H1 (cell line): ENCODE results near the gene MYO3A. TPM values are rescaled to one million over a fixed set of nuclear protein-coding genes. Genes with fewer than 3 reads are reported as not detected.

ENCODE experiments used
- CTCF ChIA-PET: fragments of 300-600 bp; sonication (Branson Sonifier 250); formaldehyde crosslinking; loops from one replicate; lab custom pipeline; 2021; ENCODE audit not compliant: partially characterized antibody; lab: Charles Lee
- POLR2A ChIA-PET: fragments of 300-600 bp; sonication (Branson Sonifier 250); formaldehyde crosslinking; loops from one replicate; lab custom pipeline; 2021; ENCODE audit warnings: inconsistent platforms; ENCODE audit not compliant: partially characterized antibody; lab: Charles Lee
- DNase-seq, 2 experiments: peaks; one replicate each; pipeline versions ENCODE4 v3.0.0 to v3.0.0-alpha.2; 2010 to 2022; ENCODE audit warnings: low spot score in 2 of 2, low read depth in 1 of 2, mixed read lengths in 1 of 2
- FAIRE-seq: peaks from 2 replicates; lab custom pipeline; 2011; peaks lifted over from hg19 to GRCh38; lab: Jason Lieb, UNC
- H2AFZ ChIP-seq: 2 replicates; pipeline ENCODE4 v1.8.1; 2012; ENCODE audit warnings: low read length, inconsistent platforms
- H2AK5ac ChIP-seq: 2 replicates; pipeline ENCODE4 v1.6.1; 2013; ENCODE audit warnings: low read depth, low read length
- H2BK120ac ChIP-seq: replicated peaks from 2 replicates; pipeline ENCODE3; 2013; ENCODE audit warnings: low read depth, low read length, inconsistent platforms
- H2BK12ac ChIP-seq: 2 replicates; pipeline ENCODE4 v1.6.1; 2013; ENCODE audit warnings: low read depth, low read length
- H2BK15ac ChIP-seq: 2 replicates; pipeline ENCODE4 v1.6.1; 2013; ENCODE audit warnings: low read length
- H2BK20ac ChIP-seq: 2 replicates; pipeline ENCODE4 v1.6.1; 2013; ENCODE audit warnings: low read length
- H2BK5ac ChIP-seq: 2 replicates; pipeline ENCODE4 v1.6.1; 2013; ENCODE audit warnings: low read depth, low read length
- H3K14ac ChIP-seq: 2 replicates; pipeline ENCODE4 v1.6.1; 2013; ENCODE audit warnings: inconsistent platforms; ENCODE audit not compliant: insufficient read length
- H3K18ac ChIP-seq: 2 replicates; pipeline ENCODE4 v1.6.1; 2013; ENCODE audit warnings: low read length; ENCODE audit errors: extremely low read depth
- H3K23ac ChIP-seq: 2 replicates; pipeline ENCODE4 v1.6.1; 2013; ENCODE audit warnings: inconsistent platforms; ENCODE audit not compliant: insufficient read length
- H3K23me2 ChIP-seq: 2 replicates; pipeline ENCODE4 v1.6.1; 2013; ENCODE audit warnings: low read depth, low read length
- H3K27ac ChIP-seq: 2 replicates; pipeline ENCODE4 v1.6.1; 2011; ENCODE audit warnings: low read depth, low read length, inconsistent platforms
- H3K27me3 ChIP-seq, 4 experiments: replicated peaks in 1 of 4; 1 replicate in 1 of 4; 2 replicates in 3 of 4; pipeline versions ENCODE4 v1.6.1 to v1.8.1; 2011 to 2013; ENCODE audit warnings: low read length in 3 of 4, mild to moderate bottlenecking in 3 of 4, inconsistent platforms in 2 of 4, mixed read lengths in 2 of 4, moderate library complexity in 1 of 4; ENCODE audit not compliant: control insufficient read depth in 3 of 4, insufficient read depth in 3 of 4; ENCODE audit errors: extremely low read depth in 1 of 4
- H3K36me3 ChIP-seq, 4 experiments: 2 replicates each; pipeline versions ENCODE4 v1.6.1 to v1.8.1; 2011 to 2013; ENCODE audit warnings: mild to moderate bottlenecking in 4 of 4, low read length in 3 of 4, moderate library complexity in 2 of 4, control low read depth in 1 of 4, inconsistent platforms in 1 of 4; ENCODE audit not compliant: insufficient read depth in 4 of 4, control insufficient read depth in 2 of 4
- H3K4ac ChIP-seq: replicated peaks from 2 replicates; pipeline ENCODE3; 2013; ENCODE audit warnings: low read length, low read depth, mixed read lengths, inconsistent platforms; ENCODE audit not compliant: insufficient read length
- H3K4me1 ChIP-seq, 4 experiments: replicated peaks in 1 of 4; 1 replicate in 1 of 4; 2 replicates in 3 of 4; pipeline versions ENCODE4 v1.6.1 to v1.8.1; 2011 to 2013; ENCODE audit warnings: low read length in 3 of 4, inconsistent platforms in 2 of 4, mixed read lengths in 1 of 4; ENCODE audit not compliant: insufficient read depth in 4 of 4, control insufficient read depth in 3 of 4
- H3K4me2 ChIP-seq, 2 experiments: 2 replicates each; pipeline versions ENCODE4 v1.6.1 to v1.8.1; 2011 to 2013; ENCODE audit warnings: low read depth in 2 of 2, low read length in 2 of 2, control low read depth in 1 of 2, inconsistent platforms in 1 of 2, mild to moderate bottlenecking in 1 of 2; ENCODE audit not compliant: insufficient read depth in 1 of 2
- H3K4me3 ChIP-seq, 4 experiments: fragments of 200-600, 300-600 bp in 1 of 4; sonication (generic), shearing (Covaris generic), sonication (Bioruptor Twin) in 1 of 4; 2 replicates each; pipeline versions ENCODE4 v1.5.1 to v1.8.1; 2011 to 2016; ENCODE audit warnings: low read length in 4 of 4, low read depth in 3 of 4, control low read depth in 2 of 4, inconsistent platforms in 2 of 4, mild to moderate bottlenecking in 2 of 4, mixed read lengths in 1 of 4, moderate library complexity in 1 of 4; ENCODE audit not compliant: insufficient read depth in 2 of 4; ENCODE audit errors: extremely low read depth in 1 of 4
- H3K56ac ChIP-seq: replicated peaks from 2 replicates; pipeline ENCODE3; 2013; ENCODE audit warnings: low read depth, mild to moderate bottlenecking, mixed read lengths, low read length, inconsistent platforms; ENCODE audit not compliant: insufficient read length
- H3K79me1 ChIP-seq: 2 replicates; pipeline ENCODE4 v1.6.1; 2013; ENCODE audit warnings: low read depth, low read length, control low read depth
- H3K79me2 ChIP-seq, 2 experiments: 2 replicates each; pipeline versions ENCODE4 v1.6.1 to v1.8.1; 2012 to 2013; ENCODE audit warnings: low read length in 2 of 2, mild to moderate bottlenecking in 2 of 2, inconsistent platforms in 1 of 2; ENCODE audit not compliant: insufficient read depth in 2 of 2, control insufficient read depth in 1 of 2
- H3K9ac ChIP-seq, 4 experiments: replicated peaks in 1 of 4; 1 replicate in 1 of 4; 2 replicates in 3 of 4; pipeline versions ENCODE4 v1.6.1 to v1.8.1; 2011 to 2013; ENCODE audit warnings: low read depth in 3 of 4, low read length in 3 of 4, control low read depth in 2 of 4, mild to moderate bottlenecking in 2 of 4, moderate library complexity in 2 of 4, inconsistent platforms in 1 of 4; ENCODE audit errors: extremely low read depth in 1 of 4
- H3K9me3 ChIP-seq, 2 experiments: 2 replicates each; pipeline versions ENCODE4 v1.6.1 to v1.8.1; 2012 to 2013; ENCODE audit warnings: mild to moderate bottlenecking in 2 of 2, moderate library complexity in 2 of 2, control low read depth in 1 of 2, inconsistent platforms in 1 of 2, low read depth in 1 of 2, low read length in 1 of 2, mixed read lengths in 1 of 2; ENCODE audit not compliant: insufficient read depth in 2 of 2
- H4K20me1 ChIP-seq, 2 experiments: replicated peaks in 1 of 2; 2 replicates each; pipeline versions ENCODE3 to v1.8.1; 2011 to 2013; ENCODE audit warnings: inconsistent platforms in 2 of 2, low read length in 2 of 2, mild to moderate bottlenecking in 1 of 2; ENCODE audit not compliant: insufficient read depth in 2 of 2, control insufficient read depth in 1 of 2
- H4K5ac ChIP-seq: 2 replicates; pipeline ENCODE4 v1.6.1; 2013; ENCODE audit warnings: low read length, low read depth, mixed read lengths, inconsistent platforms; ENCODE audit not compliant: insufficient read length
- H4K8ac ChIP-seq: 2 replicates; pipeline ENCODE4 v1.8.0; 2013; ENCODE audit warnings: mild to moderate bottlenecking, moderate library complexity, low read length, inconsistent platforms; ENCODE audit not compliant: insufficient read depth; ENCODE audit errors: extremely low read depth
- H4K91ac ChIP-seq: replicated peaks from 2 replicates; pipeline ENCODE3; 2013; ENCODE audit warnings: low read length, mixed read lengths, inconsistent platforms; ENCODE audit not compliant: insufficient read length
- KDM4A ChIP-seq: IDR thresholded peaks from one replicate; pipeline ENCODE4 v1.7.1; 2012; ENCODE audit warnings: low read depth, mild to moderate bottlenecking, moderate library complexity, low read length, inconsistent platforms; ENCODE audit not compliant: severe bottlenecking
- MAFK ChIP-seq: IDR thresholded peaks from 2 replicates; pipeline ENCODE4 v1.6.1; 2012; ENCODE audit warnings: low read depth, mild to moderate bottlenecking, improper control_type of control experiment, low read length
- SP2 ChIP-seq: IDR thresholded peaks from 2 replicates; pipeline ENCODE4 v1.6.1; 2012; ENCODE audit warnings: mild to moderate bottlenecking, low read length, inconsistent platforms
- WGBS, 2 experiments: shearing (Covaris generic) in 1 of 2; methylation state at CpG; one replicate each; pipeline versions ENCODE4 v1.1.6 to v1.1.7; 2013 to 2015; ENCODE audit warnings: low lambda C conversion rate in 2 of 2, mixed read lengths in 2 of 2, inconsistent platforms in 1 of 2, low coverage in 1 of 2, missing lambda C conversion rate in 1 of 2; ENCODE audit not compliant: insufficient replicate concordance in 2 of 2, insufficient coverage in 1 of 2, insufficient read length in 1 of 2; ENCODE audit errors: extremely low coverage in 1 of 2, missing lambda C conversion rate in 1 of 2; 5-methylcytosine and 5-hydroxymethylcytosine counted together
- polyA plus RNA-seq, 7 experiments: library from polyadenylated mRNA; depleted of rRNA in 3 of 7; stranded (reverse) in 5 of 7; unstranded in 2 of 7; fragments of >200 nt in 5 of 7; fragments of 200-250 nt in 2 of 7; gene quantifications; 1 replicate in 5 of 7; 2 replicates in 1 of 7; 4 replicates in 1 of 7; pipeline versions ENCODE4 v1.2.1 to v1.2.3, GENCODE V29; 2011 to 2013; ENCODE audit warnings: missing spikeins in 2 of 7, mixed read lengths in 2 of 7
- total RNA-seq: library from RNA; stranded (reverse); fragmentation: NEBNext Ultra II Directional; extraction: Animal tissue kit (Norgen Biotek cat#: 25700); gene quantifications from 2 replicates; pipeline ENCODE4 v1.2.1, GENCODE V29; 2021

Gene MYO3A
- total and polyA plus RNA-seq, 2 of the 8 experiments (the other 6 are each of a cell fraction or from before 2014, with no cell fraction given) = 3.9 to 5.3 TPM

GRCh38 chr10:25944771-25945170, 10.7 kb downstream of the MYO3A start:
- H4K5ac ChIP-seq = no peak overlapping the region
- no peaks in the 10 kb centered on the region for H3K79me1 ChIP-seq
- H4K20me1 ChIP-seq = no peaks in the 10 kb centered on the region
- H3K27me3 ChIP-seq = no peaks in the 10 kb centered on the region
- H2AFZ ChIP-seq = no peak overlapping the region
- no peak overlapping the region for H3K18ac ChIP-seq
- DNase-seq (no peak), FAIRE-seq (no peak)
- H3K4ac ChIP-seq = no peak overlapping the region
- H3K9me3 ChIP-seq = no peaks in the 10 kb centered on the region
- no peak overlapping the region for H3K14ac ChIP-seq
- H3K4me3 ChIP-seq = no peak overlapping the region
- CTCF ChIA-PET = no interaction called here
- H2BK120ac ChIP-seq = no peak overlapping the region
- no peak overlapping the region for H4K91ac ChIP-seq
- H3K4me1 ChIP-seq = no peaks in the 10 kb centered on the region
- WGBS, 2 experiments = 96% methylated on average over 2 of the region's 2 CpGs; no CpG with 5 or more reads in 1 of the 2 experiments
- POLR2A ChIA-PET = no interaction called here
- no peak overlapping the region for H3K4me2 ChIP-seq
- no peak overlapping the region for H2BK12ac ChIP-seq
- no peak for TF ChIP-seq SP2
- TF ChIP-seq KDM4A = no peak
- TF ChIP-seq MAFK = no peak
- H3K36me3 ChIP-seq = no peaks in the 10 kb centered on the region
- no peak overlapping the region for H3K23ac ChIP-seq
- H2BK15ac ChIP-seq = no peak overlapping the region
- no peak overlapping the region for H2AK5ac ChIP-seq
- no peak overlapping the region for H2BK20ac ChIP-seq
- no peak overlapping the region for H3K27ac ChIP-seq
- no peak overlapping the region for H3K9ac ChIP-seq
- H2BK5ac ChIP-seq = no peak overlapping the region
- no peak overlapping the region for H3K56ac ChIP-seq
- no peaks in the 10 kb centered on the region for H3K79me2 ChIP-seq
- H4K8ac ChIP-seq = no peak overlapping the region
- no peaks in the 10 kb centered on the region for H3K23me2 ChIP-seq
